CD4-positive, alpha-beta T cell treated with Interleukin-17A for 1 hour (primary cell): ENCODE measurements around the gene GDAP2.
"Not testable (repeated sequence)": the region's sequence is repeated elsewhere in the genome, so short reads cannot be mapped to it uniquely, and the experiment has no call there.

Source experiments
- DNase-seq: peaks from one replicate; pipeline ENCODE4 v3.0.0-alpha.2; 2020

The GDAP2 gene

DNA sequence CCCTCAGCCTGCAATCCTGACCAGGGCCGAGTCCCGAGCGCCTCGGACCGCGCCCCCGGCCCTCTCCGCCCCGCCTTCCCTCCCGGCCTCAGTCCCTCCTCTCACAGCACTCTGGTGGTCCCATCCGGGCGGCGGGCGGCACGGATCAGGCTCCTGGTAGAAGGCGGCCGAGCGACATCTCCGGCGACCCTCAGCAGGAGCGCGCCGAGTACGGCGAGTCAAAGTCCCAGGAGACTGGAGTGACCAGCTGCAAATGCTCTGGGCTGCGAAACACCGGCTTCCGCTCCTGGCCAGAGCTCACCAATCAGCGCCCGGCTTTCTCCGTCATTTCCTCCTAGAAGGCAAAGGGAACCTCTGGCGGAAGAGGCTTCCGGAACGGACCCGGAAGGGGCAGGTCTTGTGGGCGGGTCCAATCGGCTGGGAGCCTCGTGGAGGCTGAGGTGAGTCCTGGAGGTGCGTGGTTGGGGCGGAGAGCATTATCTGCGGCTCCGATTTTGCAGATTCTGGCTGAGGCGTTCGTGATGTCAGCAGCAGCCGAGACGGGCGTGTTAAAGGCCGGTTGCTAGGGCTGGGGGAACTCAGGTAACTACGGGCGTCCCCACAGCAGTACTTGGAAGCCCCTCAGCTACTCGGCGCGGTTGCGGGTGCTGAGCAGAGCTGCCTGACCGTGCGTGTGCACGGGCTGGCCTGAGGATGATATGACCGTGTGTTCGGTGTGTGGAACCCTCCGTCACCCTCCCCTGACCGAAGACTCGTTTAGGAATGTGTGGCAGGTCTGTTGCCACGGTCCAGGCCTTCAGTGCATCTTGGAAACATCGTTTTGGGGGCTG lies at the start of gene GDAP2, which contains the start of gene WDR3:
TSS of gene GDAP2 (minus strand) at position 279 of the 830 bp plus-strand sequence. CDS start 9,264 bp downstream, outside the sequence.
TSS of gene WDR3 (plus strand) at position 397 of the 830 bp plus-strand sequence. CDS start 3,581 bp downstream, outside the sequence.
- peak; percentile 97 for DNase-seq

DNA sequence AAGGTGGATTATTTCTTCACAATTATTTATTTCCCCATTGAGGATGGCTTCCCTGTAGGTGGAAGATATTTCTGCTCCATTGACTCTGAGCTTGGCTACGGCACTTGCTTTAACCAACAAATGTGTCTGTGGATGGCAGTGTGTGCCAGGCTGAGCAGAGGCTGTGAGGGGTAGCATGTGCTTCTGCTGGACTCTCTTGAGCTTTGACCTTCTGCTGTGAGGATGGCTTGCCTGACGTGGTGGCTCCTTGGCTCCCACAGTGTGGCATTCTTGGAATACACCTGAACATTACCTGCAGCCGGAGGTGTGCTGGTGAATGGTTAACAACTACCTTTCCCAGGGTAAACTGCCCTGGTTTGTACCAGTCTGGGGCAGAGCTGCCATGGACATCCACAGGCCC lies 47.0 kb upstream of the GDAP2 start:
- DNase-seq: no peak

DNA sequence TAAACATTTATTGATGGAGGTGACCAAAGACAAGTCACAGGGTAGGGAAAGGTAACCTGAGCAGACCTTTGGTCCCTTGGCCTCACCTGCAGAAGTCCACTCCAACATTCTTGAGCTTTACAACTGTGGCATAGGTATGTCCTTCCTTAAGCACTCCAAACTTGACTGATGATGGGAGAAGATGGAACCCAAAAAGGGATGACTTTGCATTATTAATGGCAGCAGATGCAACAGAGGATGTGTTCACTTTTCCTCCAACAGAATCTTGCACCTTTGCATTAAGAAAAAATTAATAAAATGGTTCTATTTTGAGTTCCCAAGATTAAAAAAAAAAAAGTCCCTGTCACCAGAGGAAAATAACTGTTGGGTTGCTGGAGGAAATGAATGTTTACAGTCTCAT lies 42.4 kb upstream of the GDAP2 start:
- DNase-seq: no peak

- DNase-seq: no peak
These were observed 40.8 kb upstream of the GDAP2 start for GRCh38 chr1:117970252-117970651.

- DNase-seq: no peak
These were observed 38.5 kb upstream of the GDAP2 start for GRCh38 chr1:117967881-117968280.

- DNase-seq: no peak
These were observed 38.1 kb upstream of the GDAP2 start for GRCh38 chr1:117967477-117967876.

- no peak for DNase-seq
These were observed 35.0 kb upstream of the GDAP2 start for GRCh38 chr1:117964290-117965038.

DNA sequence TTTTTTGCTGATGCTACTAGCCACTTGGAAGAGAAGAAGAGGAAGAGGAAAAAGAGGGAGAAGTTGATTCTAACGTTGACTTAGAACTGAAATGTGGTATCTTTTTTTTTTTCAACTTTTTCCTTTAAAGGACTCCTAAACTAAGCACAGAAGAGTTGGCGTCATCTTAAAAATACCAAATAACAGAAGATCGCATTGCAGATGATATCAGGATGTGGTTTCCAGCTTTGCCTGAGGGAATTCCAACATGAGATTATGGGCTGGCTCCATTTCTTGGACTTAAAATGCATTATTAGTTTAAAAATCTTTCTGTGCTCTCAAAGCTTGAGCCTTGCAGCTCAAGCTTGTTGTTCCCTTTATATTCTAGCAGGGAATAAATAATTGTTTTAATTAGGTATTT lies 29.9 kb upstream of the GDAP2 start:
- no peak for DNase-seq

DNA sequence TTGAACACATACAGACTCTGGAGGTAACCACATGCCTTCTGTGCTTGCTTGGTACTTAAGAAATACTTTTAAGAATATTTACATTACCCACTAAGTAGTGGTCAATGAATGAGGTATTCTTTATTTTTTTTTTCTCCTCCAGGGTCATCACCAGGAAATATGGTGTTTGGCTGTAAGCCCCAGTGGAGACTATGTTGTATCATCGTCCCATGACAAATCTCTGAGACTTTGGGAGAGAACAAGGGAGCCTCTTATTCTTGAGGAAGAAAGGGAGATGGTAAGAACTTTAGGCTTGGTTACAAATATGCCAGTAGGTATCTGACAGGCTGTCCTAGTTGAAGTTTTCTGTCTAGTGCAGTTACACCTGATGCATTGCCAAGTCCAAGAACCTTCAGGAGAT lies 23.0 kb upstream of the GDAP2 start:
- no peak for DNase-seq

DNA sequence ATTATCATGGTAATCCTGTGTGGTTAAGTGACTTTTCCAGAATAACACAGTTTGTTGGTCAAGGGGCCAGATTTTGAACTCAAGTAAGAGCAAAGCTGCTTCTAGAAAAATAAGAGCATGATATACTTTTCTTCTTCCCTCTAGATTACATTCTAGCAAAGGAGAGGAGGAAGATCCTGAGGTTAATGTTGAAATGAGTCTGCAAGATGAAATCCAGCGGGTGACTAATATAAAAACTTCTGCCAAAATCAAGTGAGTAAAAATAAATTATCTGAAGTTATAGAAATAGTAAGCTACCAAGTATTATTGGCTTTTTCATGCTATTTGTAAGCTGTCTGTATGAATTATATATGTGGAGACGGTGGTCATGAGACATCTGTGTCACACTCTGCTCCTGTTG lies 12.9 kb upstream of the GDAP2 start:
- no peak for DNase-seq

DNA sequence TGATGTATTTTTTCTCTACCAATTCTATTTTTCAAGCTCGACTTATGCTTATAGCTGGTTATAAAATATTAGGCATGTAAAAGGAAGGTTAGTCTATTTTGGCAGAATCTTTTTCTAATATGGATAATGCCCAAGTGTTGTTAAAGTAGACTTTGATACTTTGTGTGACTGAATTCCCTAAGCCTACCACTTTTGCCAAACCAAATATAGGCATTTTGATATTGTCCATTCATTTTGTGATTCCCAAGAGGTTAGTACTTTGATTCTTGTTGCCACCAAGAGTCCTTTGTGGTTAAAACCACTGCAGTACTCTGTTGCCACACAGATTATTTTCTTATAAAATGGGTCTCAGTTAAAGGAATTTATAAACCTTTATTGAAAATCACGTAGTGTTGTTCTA lies 4.3 kb upstream of the GDAP2 start:
- no peak for DNase-seq

DNA sequence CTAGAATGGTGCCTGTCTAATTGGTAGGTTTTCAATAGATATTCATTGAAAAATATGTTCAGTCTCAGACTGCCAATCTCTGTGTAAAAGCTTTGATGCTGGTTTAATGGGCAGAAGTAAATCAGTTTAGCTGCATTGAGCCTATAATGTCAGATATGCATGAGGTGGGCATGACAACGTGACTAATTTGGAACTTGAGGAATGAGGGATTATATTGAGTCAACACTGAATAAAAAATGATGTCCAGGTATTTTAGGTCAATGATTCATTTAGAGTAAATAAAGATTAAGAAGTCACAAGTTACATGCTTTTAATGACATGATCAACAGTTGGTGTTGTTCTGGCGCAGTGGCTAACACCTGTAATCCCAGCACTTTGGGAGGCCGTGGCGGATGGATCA lies 3.2 kb upstream of the GDAP2 start:
- DNase-seq: no peak

- peak; percentile 4 for DNase-seq
These were observed 1.1 kb upstream of the GDAP2 start for GRCh38 chr1:117930484-117930883.

DNA sequence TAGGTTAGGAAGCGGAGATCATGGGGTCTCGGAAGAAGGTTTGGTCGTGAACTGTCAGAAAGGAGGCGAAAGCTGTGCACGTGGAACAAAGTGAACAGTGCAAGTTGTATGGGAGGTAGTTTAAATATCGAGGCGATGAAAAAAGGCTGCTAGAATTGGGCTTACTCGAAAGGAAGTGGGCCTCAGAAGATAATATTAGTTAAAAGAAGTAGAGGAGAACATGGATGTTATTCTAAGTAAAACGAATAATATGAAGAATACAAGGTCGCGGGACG lies 689 bp upstream of the GDAP2 start:
- DNase-seq: no peak

GRCh38 chr1:117928881-117929342 lies 509 bp downstream of the GDAP2 start:
- peak; percentile 60 for DNase-seq

DNA sequence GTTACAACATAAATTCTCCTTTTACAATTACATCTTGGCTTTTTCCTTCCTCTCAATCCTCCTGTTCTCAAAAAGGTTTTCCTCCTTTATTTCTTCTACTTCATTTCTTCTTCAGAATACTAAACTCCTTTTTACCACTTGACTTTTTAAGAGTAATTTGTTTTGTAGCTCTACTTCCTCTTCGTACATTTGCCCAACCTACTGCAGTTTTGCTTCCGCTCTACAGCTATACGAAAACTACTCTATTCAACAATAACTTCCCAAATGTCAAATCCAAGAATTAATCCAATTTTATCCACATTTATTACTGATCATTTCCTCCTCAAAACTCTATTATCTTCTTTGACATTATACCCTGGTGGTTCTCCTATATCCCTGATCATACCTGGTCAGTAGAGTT lies 3.4 kb downstream of the GDAP2 start:
- DNase-seq: no peak

- DNase-seq: not testable (repeated sequence)
These were observed 6.7 kb downstream of the GDAP2 start for GRCh38 chr1:117922717-117923116.

DNA sequence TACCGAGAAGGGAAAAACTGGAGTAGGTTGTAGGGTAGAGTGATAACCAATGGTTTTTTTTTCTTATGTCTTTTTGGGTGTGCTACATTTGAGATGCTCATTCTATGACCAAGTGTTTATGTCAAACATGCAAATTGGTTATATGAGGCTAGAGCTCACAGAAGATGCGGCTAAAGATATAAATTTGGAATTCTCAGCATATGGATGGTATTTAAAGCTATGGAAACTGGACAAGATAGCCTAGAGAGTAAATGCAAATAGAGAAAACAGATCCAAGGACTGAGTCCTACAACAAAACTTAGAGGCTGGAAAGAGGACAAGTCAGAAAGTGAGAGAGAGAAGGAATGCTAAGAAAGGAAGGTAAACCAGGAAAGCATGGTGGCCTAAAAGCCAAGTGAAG lies 7.4 kb downstream of the GDAP2 start:
- no peak for DNase-seq

DNA sequence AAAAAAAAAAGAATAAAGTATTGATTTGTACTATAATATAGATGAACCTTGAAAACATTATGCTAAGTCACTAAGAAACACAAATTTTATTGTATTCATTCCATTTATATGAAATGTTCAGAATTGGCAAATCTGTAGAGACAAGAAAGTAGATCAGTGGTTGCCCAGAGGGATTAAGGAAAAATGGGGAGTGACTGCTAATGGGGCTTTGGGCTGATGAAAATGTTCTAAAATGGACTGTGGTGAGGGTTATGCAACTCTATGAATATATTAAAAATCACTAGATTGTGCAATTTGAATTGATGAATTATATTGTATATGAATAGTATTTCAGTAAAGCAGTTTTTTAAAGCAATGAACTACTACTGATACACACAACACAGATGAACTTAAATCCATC lies 10.0 kb downstream of the GDAP2 start:
- DNase-seq: no peak

DNA sequence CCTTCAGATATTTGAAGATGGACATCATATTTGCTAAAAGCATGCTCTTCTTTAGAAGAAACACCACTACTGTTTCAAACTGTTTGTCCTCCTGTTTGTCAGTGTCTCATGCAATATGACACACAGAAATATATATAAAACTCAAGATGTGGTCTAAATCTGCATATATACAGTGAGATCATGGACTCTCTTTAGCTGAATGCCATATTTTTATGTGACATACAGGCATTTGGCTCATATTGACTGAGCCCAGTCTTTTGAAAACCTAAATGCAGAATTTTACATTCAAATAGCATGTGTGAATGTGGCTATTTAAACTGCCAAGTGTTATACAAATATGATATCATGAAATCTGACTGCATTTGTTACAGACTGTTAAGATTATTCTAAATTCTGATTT lies 18.4 kb downstream of the GDAP2 start:
- DNase-seq: no peak

GRCh38 chr1:117905019-117905418 lies 24.4 kb downstream of the GDAP2 start:
- no peak for DNase-seq

DNA sequence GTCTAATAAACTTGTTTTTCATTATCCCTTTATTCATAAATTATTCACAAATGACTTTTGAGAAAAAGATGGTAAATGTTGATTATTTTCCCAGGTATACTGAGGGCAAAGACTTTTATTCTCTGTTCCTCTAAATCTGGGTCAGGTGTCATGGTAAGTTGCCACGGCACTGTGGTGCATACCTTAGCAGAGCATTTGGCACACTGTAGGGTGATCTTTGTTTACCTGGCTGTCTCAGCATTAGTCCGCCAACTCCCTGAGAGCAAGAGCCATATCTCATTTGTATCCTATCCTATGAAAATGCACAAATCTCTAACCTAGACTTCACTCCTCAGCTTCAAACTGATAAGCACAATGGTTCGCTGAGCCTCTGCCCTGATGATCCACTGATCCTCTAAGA lies 24.9 kb downstream of the GDAP2 start:
- no peak for DNase-seq

DNA sequence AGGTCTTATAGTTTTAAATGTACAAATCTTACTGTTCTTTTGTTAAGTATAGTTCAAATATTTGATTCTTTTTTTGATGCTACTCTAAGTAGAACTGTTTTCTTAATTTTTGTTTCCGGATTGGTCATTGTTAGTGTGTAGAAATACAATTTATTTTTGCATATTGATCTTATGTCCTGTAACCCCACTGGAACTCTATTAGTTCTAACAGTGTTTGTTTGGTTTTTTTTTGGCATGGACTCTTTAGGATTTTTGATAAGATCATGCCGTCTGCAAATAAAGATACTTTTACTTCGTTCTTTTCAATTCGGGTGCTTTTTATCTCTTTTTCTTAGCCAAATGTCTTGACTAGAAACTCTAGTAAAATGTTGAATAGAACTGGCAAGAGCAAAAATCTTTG lies 26.5 kb downstream of the GDAP2 start:
- DNase-seq: no peak

- DNase-seq: no peak
These were observed 29.6 kb downstream of the GDAP2 start for GRCh38 chr1:117899801-117900200.
